NCI-H774 (cell line): ENCODE measurements around the gene CLDN20.

Experiments used
- DNase-seq: peaks from one replicate; lab custom pipeline; 2025; lab: John Stamatoyannopoulos, UW

The CLDN20 gene

GRCh38 chr6:155270561-155271091 is 6.8 kb downstream of the CLDN20 start:
- peak; percentile 26 for DNase-seq

GRCh38 chr6:155271145-155271544 is 7.3 kb downstream of the CLDN20 start:
- DNase-seq, result no peak

GRCh38 chr6:155272353-155273232 is 8.8 kb downstream of the CLDN20 start:
- DNase-seq, result no peak

- DNase-seq, result no peak
Measured at GRCh38 chr6:155273431-155273830, 9.6 kb downstream of the CLDN20 start.

GRCh38 chr6:155274106-155274505 is 10.3 kb downstream of the CLDN20 start:
- no peak for DNase-seq

- DNase-seq, result no peak
Measured at GRCh38 chr6:155274533-155274932, 10.7 kb downstream of the CLDN20 start.

- DNase-seq, result no peak
Measured at GRCh38 chr6:155275808-155276480, 12.1 kb downstream of the CLDN20 start.

- no peak for DNase-seq
Measured at GRCh38 chr6:155276638-155277037, 12.8 kb downstream of the CLDN20 start.

GRCh38 chr6:155278319-155279049 is 14.7 kb downstream of the CLDN20 start:
- DNase-seq, result no peak

GRCh38 chr6:155284775-155285174 is 21.0 kb downstream of the CLDN20 start:
- DNase-seq, result no peak

- no peak for DNase-seq
Measured at GRCh38 chr6:155287762-155288161, 23.9 kb downstream of the CLDN20 start.

- DNase-seq, result no peak
Measured at GRCh38 chr6:155290491-155290890, 26.7 kb downstream of the CLDN20 start.

GRCh38 chr6:155291291-155291690 is 27.5 kb downstream of the CLDN20 start:
- no peak for DNase-seq

GRCh38 chr6:155292711-155293110 is 28.9 kb downstream of the CLDN20 start:
- no peak for DNase-seq

- no peak for DNase-seq
Measured at GRCh38 chr6:155297669-155298068, 33.9 kb downstream of the CLDN20 start.

- DNase-seq, result no peak
Measured at GRCh38 chr6:155301867-155302266, 38.1 kb downstream of the CLDN20 start.

- no peak for DNase-seq
Measured at GRCh38 chr6:155303361-155303870, 39.6 kb downstream of the CLDN20 start.

- DNase-seq, result no peak
Measured at GRCh38 chr6:155306958-155307357, 43.1 kb downstream of the CLDN20 start.

GRCh38 chr6:155309150-155309549 is 45.3 kb downstream of the CLDN20 start:
- DNase-seq, result no peak

- DNase-seq, result no peak
Measured at GRCh38 chr6:155310596-155310995, 46.8 kb downstream of the CLDN20 start.

GRCh38 chr6:155311086-155311485 is 47.3 kb downstream of the CLDN20 start:
- DNase-seq, result no peak

- no peak for DNase-seq
Measured at GRCh38 chr6:155311583-155311982, 47.8 kb downstream of the CLDN20 start.
